Fibroblast of skin of scalp (primary cell): ENCODE data around the gene PABPC1L2A. TPM values are rescaled to one million over a fixed set of nuclear protein-coding genes. Genes with fewer than 3 reads are reported as not detected.
"Not testable (repeated sequence)": the region's sequence is repeated elsewhere in the genome, so short reads cannot be mapped to it uniquely, and the experiment has no call there.

Experiments used
- DNase-seq: peaks from one replicate; pipeline ENCODE4 v3.0.0-alpha.2; 2013
- polyA plus RNA-seq, 2 experiments: library from polyadenylated mRNA; unstranded; fragments of 120-200 nt; gene quantifications; one replicate each; pipeline ENCODE4 v1.2.1, GENCODE V29; 2013; ENCODE audit not compliant: insufficient read length in 2 of 2

Gene PABPC1L2A
- not detected for polyA plus RNA-seq (2013, experiment 1 of 2; ENCODE audit: insufficient read length)
- polyA plus RNA-seq (2013, experiment 2 of 2; ENCODE audit: insufficient read length) = not detected

DNA sequence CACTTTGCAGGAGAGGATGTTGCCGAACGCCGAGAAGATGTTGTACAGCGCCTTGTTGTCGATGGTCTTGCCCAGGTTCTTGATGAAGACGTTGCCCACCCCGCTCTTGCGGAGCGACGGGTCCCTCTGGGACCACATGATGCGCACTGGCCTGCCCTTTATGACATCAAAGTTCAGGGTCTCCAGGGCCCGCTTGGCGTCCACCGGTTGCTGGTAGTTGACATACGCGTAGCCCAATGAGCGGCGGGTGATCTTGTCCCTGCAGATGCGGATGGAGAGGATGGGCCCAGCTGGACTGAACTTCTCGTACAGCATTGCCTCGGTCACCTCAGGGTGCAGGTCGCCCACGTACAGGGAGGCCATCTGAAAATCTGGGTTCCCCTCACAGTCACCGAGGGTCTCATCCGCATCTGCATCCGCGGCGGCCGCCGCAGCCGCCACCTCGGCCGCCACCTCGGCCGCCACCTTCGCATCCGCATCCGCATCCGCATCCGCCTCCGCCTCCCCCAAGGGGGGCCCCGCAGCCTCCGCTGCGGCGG is at the start of gene PABPC1L2A:
TSS of gene PABPC1L2A (minus strand) at position 489 of the 539 bp plus-strand sequence. CDS start at position 363, 126 bp downstream.
- DNase-seq = not testable (repeated sequence)

DNA sequence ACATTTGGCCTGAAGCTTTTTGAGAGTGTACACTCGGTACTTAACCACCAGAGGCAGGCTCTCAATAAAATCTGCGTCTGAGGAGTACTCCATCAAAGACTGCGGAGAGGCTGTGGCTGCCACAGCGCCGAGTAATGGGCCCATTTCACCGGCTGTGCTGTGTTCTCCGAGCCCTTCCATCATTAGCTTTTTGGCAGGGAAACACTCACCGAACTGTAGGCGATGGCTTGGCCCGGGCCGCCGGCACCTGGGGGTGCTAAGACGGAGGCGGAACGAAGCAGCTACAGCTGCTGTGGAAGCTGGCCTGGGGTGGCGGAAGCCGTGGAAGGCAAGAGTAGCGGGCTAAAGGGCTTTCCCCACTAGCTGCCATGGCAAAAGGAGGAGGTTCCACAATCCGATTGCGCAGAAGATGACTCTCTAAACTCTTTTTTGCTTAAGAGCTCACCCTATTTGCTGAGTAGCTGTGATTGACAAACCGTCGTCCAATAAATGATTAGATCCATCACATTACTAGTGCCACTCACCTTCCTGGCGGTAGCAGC is 48.5 kb upstream of the PABPC1L2A start:
- no peak for DNase-seq

DNA sequence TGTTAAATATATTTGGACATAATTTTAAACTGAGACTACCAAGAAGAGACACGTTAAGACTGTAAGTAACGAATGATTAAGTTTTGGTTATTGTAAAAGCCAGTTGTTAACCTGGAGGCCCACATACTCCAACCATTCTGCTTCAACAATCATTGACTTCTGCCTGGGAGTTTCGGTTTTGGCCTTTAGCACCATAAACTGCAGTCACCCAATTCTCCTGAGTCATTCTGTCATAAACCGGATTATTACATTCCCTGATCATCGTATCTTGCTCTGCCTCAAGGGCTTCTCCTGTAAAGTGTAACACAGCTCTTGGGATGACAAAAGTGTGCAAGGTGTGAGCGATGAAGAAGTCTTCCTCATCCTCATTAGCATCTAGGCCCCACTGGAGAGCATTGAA is 46.9 kb upstream of the PABPC1L2A start:
- no peak for DNase-seq

DNA sequence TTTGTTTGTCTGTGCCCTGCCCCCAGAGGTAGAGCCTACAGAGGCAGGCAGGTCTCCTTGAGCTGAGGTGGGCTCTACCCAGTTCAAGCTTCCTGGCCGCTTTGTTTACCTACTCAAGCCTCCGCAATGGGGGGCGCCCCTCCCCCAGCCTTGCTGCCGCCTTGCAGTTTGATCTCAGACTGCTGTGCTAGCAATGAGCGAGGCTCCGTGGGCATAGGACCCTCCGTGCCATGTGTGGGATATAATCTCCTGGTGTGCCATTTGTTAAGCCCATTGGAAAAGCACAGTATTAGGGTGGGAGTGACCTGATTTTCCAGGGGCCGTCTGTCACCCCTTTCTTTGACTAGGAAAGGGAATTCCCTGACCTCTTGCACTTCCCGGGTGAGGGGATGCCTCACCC is 20.2 kb upstream of the PABPC1L2A start:
- DNase-seq = not testable (repeated sequence)

DNA sequence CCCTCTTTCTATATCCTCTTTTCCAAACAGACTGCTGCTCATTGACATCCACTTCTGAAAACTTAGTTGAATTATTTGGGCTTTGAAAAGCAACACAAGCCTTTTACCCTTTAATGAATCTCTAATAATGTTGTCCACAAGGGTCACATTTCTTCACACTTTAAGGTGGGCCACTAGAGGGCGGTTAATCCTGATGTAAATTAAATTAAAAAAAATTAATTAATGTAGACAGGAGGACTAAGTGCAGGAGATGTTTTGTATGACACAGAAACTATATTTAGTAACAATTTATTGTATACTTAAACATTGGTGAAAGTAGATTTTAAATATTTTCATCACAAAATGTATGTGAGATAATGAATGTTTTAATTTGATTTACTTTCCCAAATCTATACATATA is 7.5 kb upstream of the PABPC1L2A start:
- peak; percentile 0 for DNase-seq

DNA sequence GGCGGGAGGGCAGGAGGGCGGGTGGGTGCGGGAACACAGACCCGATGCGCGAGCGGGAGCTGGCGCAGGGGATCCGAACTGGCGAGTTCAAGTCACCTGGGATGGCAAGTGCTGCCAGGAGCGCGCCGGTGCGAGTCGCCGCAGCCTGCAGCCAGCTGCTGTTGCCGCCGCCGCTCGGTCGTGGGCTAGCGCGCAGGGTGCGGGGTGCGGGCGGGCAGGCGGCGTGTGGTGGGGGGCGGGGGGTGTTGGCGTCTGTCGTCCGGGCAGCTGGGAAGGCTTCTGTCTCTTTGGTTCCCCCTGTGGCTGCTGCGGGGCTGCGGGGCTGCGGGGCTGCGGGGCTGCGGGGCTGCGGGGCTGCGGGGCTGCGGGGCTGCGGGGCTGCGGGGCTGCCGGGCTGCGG is 572 bp upstream of the PABPC1L2A start:
- not testable (repeated sequence) for DNase-seq

DNA sequence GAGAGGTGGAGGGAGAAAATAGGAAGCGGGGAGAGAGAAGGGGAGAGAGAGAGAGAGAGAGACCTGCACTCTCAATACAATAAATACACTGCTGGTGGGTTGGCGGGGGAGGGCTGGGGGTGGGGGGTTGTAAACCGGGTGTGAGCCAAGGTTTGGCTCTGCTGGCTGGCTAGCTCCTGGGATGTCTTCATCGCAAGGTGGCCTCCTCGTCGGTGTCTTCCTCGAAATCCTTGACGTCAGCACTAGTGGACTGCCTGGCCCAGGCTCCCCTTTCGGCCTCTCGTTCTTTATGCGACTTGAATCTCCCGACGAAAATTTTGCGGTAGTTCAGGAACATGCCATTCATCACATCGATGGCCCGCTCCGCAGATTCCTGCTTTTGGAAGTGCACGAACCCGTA is 715 bp downstream of the PABPC1L2A start:
- DNase-seq = not testable (repeated sequence)

DNA sequence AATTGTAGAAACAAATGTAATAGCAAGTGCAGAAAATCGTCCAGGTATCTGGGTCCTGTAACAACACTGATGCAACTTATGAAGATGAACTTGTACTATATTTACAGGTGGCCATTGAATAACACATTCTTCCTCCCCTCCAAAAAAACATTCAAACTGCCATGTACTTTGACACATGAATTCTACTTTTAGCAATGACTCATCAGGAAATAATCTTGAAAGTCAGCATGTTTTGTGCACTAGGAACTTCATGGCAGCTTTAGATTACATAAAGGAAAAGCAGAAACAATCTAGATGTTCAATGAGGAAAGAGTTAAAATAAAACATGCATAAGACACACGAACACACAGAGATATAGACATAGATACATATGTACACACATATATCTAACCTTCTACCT is 2.5 kb downstream of the PABPC1L2A start:
- DNase-seq = no peak

DNA sequence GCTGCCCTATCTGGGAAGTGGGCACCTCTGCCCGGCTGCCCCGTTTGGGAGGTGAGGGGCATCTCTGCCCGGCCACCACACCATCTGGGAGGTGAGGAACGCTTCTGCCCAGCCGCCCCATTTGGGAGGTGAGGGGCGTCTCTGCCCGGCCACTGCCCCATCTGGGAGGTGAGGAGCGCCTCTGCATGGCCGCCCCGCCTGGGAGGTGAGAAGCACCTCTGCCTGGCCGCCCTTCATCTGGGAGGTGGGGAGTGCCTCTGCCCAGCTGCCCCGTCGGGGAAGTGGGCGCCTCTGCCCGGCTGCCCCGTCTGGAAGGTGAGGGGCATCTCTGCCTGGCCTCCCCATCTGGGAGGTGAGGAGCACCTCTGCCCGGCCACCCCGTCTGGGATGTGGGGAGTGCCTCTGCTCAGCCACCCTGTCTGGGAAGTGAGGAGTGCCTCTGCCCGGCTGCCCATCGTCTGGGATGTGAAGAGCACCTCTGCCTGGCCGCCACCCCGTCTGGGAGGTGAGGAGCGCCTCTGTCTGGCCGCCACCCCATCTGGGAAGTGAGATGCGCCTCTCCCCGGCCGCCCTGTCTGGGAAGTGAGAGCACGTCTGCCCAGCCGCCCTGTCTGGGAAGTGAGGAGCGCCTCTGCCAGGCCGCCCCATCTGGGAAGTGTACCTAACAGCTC is 9.8 kb downstream of the PABPC1L2A start:
- no peak for DNase-seq

DNA sequence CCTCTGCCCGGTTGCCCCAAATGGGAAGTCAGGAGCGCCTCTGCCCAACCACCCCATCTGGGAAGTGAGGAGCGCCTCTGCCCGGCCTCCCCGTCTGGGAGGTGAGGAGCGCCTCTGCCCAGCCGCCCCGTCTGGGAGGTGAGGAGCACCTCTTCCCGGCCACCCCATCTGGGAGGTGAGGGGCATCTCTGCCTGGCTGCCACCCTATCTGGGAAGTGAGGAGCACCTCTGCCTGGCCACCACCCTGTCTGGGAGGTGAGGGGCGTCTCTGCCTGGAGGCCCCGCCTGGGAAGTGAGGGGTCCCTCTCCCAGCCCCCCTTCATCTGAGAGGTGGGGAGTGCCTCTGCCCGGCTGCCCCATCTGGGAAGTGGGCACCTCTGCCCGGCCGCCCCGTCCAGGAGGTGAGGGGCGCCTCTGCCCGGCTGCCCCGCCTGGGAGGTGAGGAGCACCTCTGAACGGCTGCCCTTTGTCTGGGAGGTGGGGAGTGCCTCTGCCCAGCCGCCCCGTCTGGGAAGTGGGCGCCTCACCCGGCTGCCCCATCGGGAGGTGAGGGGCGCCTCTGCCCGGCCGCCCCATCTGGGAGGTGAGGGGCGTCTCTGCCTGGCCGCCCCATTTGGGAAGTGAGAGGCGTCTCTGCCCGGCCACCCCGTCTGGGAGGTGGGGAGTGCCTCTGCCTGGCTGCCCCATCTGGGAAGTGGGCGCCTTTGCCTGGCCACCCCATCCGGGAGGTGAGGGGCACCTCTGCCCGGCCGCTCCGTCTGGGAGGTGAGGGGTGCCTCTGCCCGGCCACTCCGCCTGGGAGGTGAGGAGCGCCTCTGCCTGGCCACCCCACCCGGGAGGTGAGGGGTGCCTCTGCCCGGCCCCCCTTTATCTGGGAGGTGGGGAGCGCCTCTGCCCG is 10.6 kb downstream of the PABPC1L2A start:
- no peak for DNase-seq

DNA sequence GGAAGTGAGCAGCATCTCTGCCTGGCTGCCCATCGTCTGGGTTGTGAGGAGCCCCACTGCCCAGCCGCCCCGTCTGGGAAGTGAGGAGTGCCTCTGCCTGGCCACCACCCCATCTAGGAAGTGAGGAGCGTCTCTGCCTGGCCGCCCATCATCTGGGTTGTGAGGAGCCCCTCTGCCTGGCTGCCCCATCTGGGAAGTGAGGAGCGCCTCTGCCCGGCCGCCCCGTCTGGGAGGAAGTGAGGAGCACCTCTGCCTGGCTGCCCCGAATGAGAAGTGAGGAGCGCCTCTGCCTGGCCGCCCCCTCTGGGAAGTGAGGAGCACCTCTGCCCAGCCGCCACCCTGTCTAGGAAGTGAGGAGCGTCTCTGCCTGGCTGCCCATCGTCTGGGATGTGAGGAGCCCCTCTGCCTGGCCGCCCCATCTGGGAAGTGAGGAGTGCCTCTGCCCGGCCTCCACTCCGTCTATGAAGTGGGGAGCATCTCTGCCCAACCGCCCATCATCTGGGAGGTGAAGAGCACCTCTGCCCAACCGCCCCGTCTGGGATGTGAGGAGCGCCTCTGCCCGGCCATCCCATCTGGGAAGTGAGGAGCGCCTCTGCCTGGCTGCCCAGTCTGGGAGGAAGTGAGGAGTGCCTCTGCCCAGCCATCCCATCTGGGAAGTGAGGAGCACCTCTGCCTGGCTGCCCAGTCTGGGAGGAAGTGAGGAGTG is 11.4 kb downstream of the PABPC1L2A start:
- not testable (repeated sequence) for DNase-seq

DNA sequence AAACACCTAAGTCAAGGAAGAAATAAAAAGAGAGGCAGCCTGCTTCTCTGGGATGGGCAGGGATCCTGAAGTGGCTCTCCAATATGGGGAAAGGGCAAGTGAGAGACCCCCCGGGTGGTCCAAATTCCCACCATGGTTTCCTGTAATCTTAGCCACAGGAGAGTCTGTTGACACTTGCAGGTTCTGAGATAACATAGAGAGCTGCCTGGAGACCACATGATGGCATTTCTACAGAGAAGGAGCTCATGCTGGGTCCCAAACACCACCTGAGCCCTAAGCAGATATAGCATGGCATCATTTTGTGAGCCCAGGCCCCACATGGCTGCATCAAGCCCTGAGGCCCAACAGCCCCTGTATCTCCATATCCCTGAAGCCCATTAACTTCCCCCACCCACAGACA is 50.4 kb downstream of the PABPC1L2A start:
- no peak for DNase-seq
